Activated CD4-positive, CD25-positive, alpha-beta regulatory T cell treated with anti-CD3 and anti-CD28 coated beads, Interleukin-2, amount 50 U/mL, for 16 hours (primary cell): ENCODE results near the gene SMG7.

ENCODE experiments used
- DNase-seq: peaks from one replicate; pipeline ENCODE4 v3.0.0-alpha.2; 2020; ENCODE audit warnings: low read depth, low spot score

Gene SMG7

DNA sequence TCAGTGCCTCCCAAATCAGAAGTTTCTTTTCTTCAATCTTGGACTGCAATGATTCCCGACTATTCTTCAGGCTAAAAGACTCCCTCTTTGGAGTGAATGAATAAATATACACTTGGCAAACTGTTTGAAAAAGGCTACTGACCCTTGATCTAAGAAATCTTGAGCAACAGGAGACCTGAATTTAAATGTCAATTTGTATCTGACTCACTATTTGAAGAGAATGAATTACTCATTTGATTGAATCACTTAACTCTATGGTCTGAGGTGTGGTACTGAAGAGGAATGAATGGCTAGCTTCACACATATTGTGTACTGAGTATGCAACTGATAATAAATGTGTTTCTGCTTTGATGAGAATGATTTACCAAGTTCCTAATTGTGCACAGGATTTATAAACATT, 4.6 kb upstream of the SMG7 start:
- DNase-seq: no peak

DNA sequence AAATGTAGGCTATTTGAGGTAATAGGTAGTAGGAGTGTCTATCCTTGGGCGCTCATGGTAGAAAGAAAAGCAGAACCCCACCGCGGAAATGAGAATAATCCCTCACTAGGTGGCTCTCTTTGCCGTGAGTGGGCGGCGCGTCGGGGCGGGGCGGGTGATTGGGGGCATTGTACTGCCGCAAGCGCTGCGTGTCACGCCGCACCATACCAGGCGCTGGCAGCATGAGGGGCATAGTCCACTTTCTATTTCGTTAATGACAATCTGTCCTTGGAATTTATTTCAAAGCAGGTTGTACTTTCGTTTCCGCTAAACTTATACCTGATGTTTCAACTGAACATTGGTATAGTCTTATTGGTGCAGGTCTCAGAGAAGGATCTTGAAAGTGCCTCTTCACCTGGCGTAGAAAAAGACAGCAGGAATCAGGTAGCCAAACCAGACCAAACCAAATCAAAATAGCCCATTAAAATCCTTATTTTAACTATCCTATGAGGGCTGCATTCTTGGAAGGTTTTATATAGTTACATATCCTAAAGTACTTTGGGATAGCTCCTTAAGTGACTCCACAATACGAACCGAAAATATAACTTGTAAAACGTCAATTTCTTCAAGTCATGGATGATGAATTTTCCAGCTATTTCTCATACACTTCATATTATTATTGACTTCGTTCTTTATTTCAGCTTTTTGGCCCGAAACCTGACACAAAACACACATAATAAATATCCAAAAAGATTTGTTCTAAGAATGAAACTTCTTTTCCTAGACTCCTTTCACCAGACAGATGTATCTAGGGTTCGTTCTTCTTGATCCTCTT, 1.9 kb upstream of the SMG7 start:
- DNase-seq: peak; percentile 86

DNA sequence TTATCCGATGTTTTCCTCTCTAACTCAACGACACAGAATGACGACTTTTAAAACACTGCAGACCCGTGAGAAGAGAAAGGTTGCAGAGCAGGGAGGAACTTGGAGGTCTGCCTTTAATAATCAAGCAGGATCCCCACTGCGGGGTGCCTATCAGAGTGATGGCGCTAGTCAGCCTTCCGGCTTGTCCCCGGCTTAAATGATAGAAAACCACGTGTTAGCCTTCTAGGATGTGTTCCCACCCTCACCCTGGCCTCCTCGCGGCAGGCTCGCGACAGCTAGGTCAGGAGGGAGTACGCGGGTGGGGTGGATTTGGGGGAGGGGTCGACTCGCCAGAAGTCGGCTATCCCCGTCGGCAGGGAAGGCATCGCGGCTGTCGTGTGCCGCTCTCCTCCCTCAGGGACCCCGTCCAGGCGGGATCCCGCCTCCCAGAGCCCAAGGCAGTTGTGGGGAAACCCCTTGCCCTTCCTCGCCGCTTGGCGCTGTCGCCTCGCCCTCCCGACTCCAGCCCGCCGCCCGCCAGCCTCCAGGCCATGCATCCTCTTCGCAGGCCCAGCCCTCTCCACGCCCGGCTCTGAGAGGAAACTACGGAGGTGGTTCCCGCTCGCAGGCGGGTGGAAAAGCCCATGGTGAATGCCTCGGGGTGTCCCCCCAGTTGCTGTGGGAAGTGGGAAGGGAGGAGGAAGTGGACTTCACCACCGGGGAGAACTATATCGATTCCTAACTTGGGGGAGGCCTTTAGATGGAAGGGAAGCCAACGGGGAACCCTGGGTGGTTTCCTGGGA, 1.1 kb upstream of the SMG7 start:
- DNase-seq: peak; percentile 40

DNA sequence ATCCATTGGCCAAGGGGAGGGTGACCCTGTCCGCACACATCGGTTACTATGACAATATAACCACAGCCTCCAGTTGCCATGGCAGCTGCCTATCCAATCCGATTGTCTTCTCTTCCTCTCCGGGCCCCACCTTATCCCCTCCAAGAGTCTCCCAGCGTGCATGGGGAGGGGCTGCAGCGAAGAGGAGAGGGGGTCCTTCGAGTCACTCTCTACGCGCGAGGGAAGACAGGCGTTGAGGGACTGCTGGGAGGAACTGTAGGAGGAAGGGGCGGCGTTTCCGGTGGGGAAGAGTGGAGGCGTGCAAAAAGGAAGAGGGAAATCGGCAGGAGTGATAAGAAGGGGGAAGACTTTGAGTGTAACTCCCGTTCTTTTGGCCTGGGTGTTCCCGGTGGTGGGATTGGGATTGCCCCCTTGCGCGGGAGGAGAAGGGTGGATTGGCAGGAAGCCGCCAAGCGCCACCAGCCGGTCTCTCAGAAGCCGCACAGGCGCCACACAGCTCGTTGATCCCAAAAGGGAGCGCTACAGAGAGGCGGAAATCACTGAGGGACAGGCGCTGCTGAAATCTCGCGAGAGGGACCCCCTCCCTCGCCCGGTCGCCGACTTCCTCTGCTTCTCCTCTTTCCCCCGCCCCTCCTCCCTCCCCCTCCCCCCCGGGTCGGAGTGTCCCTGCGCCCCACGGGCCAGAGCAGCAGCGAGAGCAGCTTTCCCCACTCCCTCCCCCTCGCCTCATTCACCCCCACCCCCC, 384 bp upstream of the SMG7 start:
- DNase-seq: peak; percentile 96

DNA sequence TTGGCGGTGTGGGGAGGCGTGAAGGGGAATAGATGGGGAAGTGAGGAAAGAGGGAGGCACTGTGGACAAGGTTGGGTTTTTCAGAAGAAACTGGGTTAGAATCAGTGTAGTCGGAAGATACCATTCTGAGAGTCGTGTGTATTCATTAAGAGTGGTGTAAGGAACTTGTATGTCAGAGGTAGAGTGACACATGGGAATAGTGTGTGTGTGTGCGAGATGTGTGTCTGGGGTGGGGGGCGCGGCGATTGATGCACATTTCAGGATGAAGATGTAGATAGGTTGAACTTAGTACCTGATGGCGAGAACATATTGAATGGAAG, 878 bp downstream of the SMG7 start:
- DNase-seq: no peak

DNA sequence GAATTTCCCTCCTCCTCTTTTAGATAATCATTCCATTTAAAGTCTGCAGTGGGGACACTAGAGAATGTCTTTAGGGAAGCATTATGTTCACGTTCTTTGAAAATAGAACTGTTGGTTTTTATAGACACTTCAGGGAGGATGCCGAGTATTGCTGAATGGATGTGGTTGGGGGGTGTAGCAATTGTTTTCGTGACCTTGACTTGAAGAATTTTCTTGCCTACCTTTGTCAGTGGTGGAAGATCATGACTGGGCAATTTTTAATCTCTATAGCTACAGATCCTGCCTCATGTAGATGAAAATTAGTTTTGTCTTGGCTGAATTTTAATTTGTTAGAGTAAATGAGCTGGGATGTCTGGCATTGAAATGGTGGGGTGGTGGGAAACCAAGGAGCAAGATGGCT, 3.8 kb downstream of the SMG7 start:
- DNase-seq: no peak

DNA sequence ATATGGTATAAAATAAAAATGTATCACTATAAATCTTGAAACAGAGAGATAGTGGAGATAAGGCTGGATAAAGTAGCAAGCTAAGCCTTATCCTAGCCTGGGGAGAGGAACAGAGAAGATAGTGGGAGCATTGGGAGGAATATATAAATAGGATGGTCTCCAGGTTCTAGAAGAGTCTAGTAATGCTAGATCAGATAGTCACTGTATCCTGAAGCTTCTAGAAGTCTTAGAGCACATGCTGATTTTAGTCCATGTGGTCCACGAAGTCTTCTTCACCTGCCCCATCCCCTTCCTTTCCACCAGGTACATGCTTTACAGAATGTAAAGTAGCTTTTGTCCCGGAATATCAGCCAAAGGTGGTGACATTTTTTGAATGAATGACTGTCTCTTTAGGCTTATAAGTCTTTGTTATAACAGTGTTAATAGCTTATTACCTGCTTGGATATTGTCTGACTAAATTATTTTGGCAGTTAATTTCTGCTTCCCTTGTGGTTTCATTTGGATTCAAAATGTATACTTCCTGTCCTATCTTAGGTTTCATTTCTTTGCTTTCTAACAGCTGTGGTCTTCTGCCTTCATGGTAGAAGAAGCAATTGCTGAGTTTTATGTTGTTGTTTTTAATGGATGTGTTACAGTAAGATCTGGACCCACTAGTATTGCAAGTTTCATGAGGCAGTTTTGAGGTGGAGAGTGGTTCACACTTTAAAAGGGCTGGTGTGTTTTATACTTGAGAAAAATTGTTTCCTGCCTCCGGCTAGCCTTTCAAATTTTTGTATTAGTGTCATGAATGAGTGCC, 5.9 kb downstream of the SMG7 start:
- no peak for DNase-seq

DNA sequence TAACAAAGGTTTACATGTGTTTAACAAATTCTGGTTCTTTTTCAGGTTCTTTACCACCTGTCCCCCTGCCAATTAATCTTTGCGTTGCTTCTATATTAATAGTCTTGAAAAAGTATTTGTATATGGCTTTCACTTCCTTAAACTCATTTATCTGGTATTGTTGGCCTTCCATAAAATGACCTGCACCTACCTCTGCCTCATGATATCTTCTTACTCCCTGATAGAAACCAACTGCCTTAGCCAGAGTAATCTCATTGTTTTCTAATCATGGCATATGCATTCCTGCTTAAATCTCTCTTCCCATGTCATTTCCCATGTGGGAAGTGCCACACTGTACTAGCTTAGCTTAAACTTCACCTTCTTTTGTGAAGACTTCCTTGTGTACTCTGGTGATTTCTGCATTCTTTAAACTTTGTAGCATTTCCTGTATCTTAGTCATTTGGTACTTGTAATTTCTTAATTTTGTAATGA, 8.7 kb downstream of the SMG7 start:
- DNase-seq: no peak

DNA sequence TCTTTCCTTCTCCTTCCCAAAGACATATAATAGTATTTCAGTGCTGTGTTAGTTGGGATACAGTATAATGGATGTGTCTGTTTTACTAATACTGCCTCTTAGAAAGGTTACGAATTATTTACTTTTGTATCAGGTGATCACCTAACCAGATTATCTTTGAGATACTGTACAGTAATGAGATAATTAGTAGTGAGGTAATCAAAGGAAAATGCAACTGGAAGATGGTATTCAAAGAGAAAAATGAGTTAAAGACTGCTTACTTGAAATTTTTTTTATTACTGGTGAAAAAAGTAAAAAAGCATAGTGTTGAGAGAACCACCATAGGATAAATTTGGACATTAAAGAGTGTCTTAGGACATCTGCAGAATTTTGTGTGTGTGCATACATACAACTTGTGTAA, 10.9 kb downstream of the SMG7 start:
- no peak for DNase-seq

DNA sequence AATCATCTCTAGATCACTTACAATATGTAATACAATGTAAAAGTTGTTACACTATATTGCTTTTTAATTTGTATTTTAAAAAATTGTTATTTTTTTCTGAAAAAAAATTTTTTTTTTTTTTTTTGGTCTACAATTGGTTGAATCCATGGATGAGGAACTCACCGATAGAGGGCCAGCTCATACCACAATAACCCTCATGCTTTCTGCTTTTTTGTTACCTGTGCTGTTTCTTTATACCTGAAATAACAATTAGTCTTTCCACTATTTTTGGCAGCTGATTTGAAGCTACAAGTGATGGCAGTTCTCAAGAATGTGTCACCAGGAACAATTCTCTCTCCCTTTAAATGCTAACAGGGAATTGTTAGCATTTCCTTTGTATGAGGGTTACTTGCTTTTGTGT, 12.0 kb downstream of the SMG7 start:
- no peak for DNase-seq

DNA sequence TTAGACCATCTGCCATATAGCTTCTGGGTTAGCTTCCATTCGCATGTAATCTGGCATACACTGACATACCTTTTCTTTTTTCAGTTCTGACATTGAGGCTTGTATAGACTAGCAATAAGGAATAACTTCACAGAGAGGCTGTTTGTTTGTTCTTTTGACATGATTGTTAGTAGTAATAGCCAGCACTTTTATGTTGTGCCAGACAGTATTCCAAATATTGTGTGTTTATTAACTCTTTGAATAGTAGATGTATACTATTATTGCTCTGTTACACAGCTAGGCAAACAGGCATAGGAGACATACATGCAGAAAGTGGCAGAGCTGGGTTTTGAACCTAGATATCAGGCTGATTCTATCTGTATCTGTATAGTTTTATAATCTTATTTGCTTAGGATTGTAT, 12.6 kb downstream of the SMG7 start:
- no peak for DNase-seq

DNA sequence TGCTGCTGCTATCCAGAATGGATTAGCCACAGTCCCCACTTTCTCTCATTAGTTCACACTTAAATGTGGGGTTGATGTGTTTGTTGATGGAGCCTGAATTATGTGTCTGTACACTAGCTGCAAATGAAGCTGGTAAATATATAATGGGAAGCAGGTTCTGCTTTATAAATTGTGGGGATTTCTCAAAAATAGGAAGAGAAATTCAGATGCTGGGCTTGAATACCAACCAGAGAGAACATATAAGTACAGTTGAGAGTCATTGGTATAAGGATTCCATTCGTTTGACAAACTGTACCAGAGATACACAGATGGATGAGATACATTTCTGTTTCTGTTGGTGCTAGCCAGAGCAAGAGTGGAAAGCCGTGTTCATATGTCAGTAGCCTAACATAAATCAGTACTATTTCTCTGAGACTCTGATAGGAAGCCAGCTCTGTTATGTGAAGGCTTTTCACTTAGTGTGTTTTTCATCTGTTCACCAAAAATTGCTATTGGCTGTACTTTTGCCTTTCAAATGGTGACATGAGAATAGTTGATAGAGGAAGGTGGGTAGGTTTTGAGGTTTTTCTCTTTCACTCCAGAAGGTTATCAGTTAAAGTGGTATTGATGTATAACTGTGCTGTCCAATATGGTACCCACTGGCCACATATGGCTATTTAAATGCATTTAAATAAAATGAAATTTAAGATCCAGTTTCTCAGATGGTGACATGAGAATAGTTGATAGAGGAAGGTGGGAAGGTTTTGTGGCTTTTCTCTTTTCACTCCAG, 15.6 kb downstream of the SMG7 start:
- no peak for DNase-seq

DNA sequence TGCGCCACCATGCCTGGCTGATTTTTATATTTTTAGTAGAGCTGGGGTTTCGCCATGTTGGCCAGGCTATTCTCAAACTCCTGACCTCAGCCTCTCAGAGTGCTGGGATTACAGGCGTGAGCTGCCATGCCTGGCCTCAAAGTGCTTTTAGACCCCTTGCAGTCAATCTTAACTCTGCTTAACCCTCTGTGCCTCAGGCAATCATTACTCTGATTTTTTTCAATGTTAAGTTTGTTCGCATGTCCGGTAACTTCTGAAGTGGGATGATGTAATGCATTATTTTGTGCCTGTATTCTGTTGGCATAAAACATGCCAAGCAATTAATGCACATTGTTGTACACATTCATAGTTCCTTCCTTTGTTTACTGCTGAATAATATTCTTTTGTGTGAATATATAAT, 18.6 kb downstream of the SMG7 start:
- DNase-seq: no peak

DNA sequence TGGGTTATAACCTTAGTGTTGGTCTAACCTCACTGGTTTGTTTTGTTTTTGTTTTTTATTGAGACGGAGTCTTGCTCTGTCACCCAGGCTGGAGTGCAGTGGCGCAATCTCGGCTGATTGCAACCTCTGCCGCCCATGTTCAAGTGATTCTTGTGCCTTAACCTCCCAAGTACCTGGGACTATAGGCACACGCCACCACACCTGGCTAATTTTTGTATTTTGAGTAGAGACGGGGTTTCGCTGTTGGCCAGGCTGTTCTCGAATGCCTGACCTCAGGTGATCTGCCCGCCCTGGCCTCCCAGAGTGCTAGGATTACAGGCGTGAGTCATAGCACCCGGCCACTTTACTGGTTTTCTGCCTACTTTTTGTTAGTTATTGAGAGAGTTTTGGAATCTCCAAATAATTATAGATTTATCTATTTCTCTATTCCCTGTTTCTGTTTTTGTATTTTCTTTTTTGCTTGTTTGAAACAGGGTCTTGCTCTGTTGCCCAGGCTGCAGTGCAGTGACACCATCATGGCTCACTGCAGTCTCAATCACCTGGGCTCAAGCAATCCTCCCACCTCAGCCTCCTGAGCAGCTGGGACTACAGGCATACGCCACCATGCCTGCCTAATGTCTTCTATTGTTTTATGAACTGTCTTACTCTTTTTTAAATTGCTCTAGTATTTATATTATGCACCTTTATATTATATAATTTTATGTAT, 21.4 kb downstream of the SMG7 start:
- DNase-seq: no peak

DNA sequence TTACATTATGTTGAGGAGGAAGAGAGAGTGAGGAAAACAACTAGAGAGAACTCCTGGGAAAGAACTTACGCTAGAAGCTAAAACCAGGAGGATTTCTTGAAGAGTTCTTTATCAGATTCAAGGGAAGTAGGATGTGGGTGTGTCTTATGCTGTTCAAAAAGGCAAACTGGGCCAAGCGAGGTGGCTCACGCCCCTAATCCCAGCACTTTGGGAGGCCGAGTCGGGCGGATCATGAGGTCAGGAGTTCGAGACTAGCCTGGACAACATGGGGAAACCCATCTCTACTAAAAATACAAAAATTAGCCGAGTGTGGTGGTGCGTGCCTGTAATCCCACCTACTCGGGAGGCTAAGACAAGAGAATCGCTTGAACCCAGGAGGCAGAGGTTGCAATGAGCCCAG, 23.1 kb downstream of the SMG7 start:
- no peak for DNase-seq

DNA sequence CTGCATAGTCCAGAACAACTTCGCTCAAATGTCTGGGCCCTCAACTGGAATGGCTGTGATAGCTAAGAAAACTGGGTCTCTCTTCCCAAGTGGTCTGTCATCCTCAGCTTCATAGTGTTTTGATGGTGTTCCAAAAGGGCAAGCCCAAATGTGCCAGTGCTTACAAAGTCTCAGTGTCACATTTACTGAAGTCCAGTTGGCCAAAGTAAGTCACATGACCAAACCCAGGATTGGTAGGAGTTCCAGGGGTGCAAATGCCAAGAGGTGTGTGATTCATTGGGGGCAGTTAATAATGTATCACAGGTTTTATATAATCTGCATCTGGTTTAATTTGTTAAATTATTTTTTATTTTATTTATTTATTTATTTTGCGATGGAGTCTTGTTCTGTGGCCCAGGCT, 24.9 kb downstream of the SMG7 start:
- no peak for DNase-seq

DNA sequence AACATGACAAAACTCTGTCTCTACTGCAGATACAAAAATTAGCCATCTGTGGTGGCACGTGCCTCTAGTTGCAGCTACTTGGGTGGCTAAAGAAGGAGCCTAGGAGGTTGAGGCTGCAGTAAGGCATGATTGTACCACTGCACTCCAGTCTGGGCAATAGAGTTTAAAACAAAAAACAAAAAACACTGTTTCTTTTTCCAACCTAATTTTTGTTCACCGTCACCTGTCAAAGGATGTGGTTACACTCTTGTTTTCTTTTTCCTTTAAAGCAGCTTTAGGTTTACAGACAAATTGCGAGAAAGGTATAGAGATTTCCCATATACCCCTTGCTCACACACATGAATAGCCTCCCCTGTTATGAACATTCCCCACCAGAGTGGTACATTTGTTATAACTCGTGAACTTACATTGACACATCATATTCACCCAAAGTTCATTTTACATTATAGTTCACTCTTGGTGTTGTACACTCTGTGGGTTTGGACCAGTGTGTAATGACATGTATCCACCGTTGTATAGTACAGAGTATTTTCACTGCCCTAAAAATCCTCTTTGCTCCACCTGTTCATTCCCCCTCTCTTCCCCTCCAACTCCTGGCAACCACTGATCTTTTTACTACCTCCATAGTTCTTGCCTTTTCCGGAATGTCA, 26.2 kb downstream of the SMG7 start:
- no peak for DNase-seq

DNA sequence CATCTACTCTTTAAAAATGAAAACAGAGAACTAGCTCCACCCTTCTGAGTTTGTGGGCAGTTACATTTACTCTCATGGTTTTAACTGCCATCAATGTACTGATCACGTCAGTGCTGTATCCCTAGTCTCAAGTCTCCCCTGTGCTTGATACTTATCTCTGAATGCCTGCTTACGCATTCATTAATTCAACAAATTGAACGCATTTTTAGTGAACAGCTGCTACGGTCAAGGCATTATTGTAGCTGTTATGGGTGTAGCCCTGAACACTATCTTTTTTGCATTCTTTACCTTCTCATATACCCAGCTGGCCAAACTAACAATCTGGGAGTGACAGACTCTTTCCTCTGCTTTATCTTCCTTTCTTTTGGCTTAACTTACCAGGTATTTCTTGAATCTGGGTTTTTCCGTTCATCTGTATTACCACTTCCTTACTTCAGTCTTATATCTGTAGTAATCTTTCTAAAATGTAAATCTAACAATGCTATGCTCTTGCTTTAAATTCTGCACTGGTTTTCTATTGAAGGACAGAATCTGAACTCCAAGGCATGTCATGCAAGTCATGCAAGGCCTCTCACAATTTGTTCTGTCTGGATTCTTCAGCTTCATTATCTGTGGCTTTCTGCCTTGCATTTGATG, 33.3 kb downstream of the SMG7 start:
- no peak for DNase-seq

DNA sequence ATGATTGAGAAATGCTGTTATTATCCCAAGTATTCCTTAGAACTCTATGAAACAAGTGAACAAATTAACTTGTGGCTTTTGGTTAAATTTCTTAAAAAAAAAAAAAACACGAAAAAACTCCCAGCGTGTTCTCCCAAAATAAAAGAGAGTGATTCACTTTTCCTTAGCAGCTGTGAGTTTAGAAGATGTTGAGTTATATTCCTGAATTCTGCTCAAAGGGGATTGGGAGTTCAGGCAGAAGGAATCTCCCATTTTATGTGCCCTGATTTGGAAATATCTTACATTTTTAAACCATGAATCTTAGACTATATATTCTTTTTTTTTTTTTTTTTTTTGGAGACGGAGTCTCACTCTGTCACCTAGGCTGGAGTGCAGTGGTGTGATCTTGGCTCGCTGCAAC, 34.3 kb downstream of the SMG7 start:
- DNase-seq: no peak
